OCI-LY3 (cell line): ENCODE results near the gene APBA1.

Source experiments
- H2AFZ ChIP-seq: fragments of 200-600, 300-600 bp; shearing (Covaris generic); 2 replicates; pipeline ENCODE4 v1.6.0; 2014; ENCODE audit warnings: antibody characterized with exemption, low read depth, low read length
- H3K27ac ChIP-seq: fragments of 200-600, 300-600 bp; sonication (generic); 2 replicates; pipeline ENCODE4 v1.5.1; 2014; ENCODE audit warnings: mild to moderate bottlenecking, low read length, moderate library complexity, mixed read lengths
- H3K27me3 ChIP-seq: fragments of 200-600, 300-600 bp; sonication (generic); 2 replicates; pipeline ENCODE4 v1.6.1; 2014; ENCODE audit warnings: low read depth, low read length, mixed read lengths
- H3K36me3 ChIP-seq: fragments of 200-600, 300-600 bp; sonication (generic); replicated peaks from 2 replicates; pipeline ENCODE3; 2014; ENCODE audit warnings: low read depth, low read length, mixed read lengths
- H3K4me1 ChIP-seq: fragments of 300-600, 200-600 bp; sonication (generic); 2 replicates; pipeline ENCODE4 v1.6.1; 2014; ENCODE audit warnings: low read length, mixed read lengths
- H3K4me2 ChIP-seq: fragments of 200-600, 300-600 bp; sonication (generic); 2 replicates; pipeline ENCODE4 v1.6.1; 2014; ENCODE audit warnings: low read length, mixed read lengths
- H3K4me3 ChIP-seq: fragments of 300-600, 200-600 bp; sonication (generic); 2 replicates; pipeline ENCODE4 v1.5.1; 2014; ENCODE audit warnings: antibody characterized with exemption, mild to moderate bottlenecking, low read length, moderate library complexity
- H3K79me2 ChIP-seq: fragments of 300-600, 200-600 bp; shearing (Covaris generic); 2 replicates; pipeline ENCODE4 v1.6.1; 2014; ENCODE audit warnings: mild to moderate bottlenecking, low read length, mixed read lengths
- H3K9ac ChIP-seq: fragments of 300-600, 200-600 bp; shearing (Covaris generic); 2 replicates; pipeline ENCODE4 v1.6.0; 2014; ENCODE audit warnings: mild to moderate bottlenecking, low read length, moderate library complexity
- H3K9me3 ChIP-seq: fragments of 200-600, 300-600 bp; shearing (Covaris generic); 2 replicates; pipeline ENCODE4 v1.6.1; 2014; ENCODE audit warnings: low read length, mixed read lengths; ENCODE audit not compliant: insufficient read depth
- H4K20me1 ChIP-seq: fragments of 200-600, 300-600 bp; sonication (generic); 2 replicates; pipeline ENCODE4 v1.6.1; 2016; ENCODE audit warnings: low read length, mixed read lengths; ENCODE audit not compliant: insufficient read depth
- EZH2phosphoT487 ChIP-seq: fragments of 200-600 bp; shearing (Covaris generic); IDR thresholded peaks from 2 replicates; pipeline ENCODE4 v1.6.1; 2018; ENCODE audit warnings: antibody characterized with exemption, mixed run types, low read depth
- TF ChIP-seq, protein P1 (sequence below): fragments of 200-600, 300-600 bp; sonication (generic); IDR thresholded peaks from 2 replicates; pipeline ENCODE4 v1.5.1; 2014; ENCODE audit warnings: antibody characterized with exemption, low read length, low read depth

APBA1 gene

DNA sequence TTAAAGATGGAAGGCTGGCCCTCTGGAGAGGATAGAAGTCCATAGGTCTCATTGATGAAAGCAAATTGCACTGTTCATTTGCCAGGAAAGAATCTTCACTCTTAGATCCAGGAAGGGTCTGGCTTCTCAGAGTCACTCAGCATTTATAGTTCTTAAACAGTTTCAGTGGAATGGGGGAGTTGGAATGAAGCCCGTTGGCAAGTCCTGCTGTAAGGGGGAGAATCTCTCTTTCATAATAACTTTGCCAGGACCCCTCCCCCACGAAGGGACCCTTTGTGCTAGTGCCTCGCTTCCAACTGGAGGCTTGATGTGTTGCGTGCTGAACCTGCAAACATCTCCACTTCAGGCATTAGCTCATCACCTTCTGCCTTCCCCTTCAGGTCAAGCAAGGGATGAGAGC lies 290.0 kb downstream of the APBA1 start:
- TF ChIP-seq, protein P1, sequence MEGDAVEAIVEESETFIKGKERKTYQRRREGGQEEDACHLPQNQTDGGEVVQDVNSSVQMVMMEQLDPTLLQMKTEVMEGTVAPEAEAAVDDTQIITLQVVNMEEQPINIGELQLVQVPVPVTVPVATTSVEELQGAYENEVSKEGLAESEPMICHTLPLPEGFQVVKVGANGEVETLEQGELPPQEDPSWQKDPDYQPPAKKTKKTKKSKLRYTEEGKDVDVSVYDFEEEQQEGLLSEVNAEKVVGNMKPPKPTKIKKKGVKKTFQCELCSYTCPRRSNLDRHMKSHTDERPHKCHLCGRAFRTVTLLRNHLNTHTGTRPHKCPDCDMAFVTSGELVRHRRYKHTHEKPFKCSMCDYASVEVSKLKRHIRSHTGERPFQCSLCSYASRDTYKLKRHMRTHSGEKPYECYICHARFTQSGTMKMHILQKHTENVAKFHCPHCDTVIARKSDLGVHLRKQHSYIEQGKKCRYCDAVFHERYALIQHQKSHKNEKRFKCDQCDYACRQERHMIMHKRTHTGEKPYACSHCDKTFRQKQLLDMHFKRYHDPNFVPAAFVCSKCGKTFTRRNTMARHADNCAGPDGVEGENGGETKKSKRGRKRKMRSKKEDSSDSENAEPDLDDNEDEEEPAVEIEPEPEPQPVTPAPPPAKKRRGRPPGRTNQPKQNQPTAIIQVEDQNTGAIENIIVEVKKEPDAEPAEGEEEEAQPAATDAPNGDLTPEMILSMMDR: no peak
- TF ChIP-seq EZH2phosphoT487: no peak
- Histone ChIP-seq H3K9ac (no peak overlapping the region), H4K20me1 (no peaks in the 10 kb centered on the region), H3K4me3 (no peak overlapping the region), H3K36me3 (no peaks in the 10 kb centered on the region), H3K27me3 (peaks cover 42% of the 10 kb centered on the region), H3K9me3 (no peaks in the 10 kb centered on the region), H3K79me2 (no peaks in the 10 kb centered on the region), H3K27ac (no peak overlapping the region), H3K4me2 (no peak overlapping the region), H2AFZ (no peak overlapping the region), H3K4me1 (no peaks in the 10 kb centered on the region)

DNA sequence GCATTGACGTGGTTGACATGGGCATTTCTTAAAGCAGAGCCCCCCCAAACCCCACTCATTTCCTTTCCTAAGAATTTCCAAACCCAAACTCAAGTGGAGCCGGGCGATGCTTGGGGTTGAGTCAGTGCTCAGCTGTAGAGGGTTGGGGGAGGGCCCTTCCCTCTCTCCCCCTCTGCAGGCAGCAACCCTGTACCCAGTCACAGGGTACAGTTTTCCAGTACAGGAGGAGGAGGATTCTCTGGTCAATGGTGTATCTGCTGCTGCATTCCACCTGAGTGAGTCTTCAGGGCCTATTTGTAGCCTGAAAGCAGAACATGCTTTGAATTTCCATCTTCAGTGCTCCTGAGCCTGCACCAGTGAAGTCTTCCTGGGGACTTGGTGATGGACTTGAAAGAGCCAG lies 291.4 kb downstream of the APBA1 start:
- no peak overlapping the region for H3K4me2 ChIP-seq
- no peaks in the 10 kb centered on the region for H3K79me2 ChIP-seq
- no peak overlapping the region for H3K9ac ChIP-seq
- H4K20me1 ChIP-seq: no peaks in the 10 kb centered on the region
- H2AFZ ChIP-seq: no peak overlapping the region
- no peak for TF ChIP-seq EZH2phosphoT487
- TF ChIP-seq, protein P1: no peak
- H3K9me3 ChIP-seq: no peaks in the 10 kb centered on the region
- peaks cover 37% of the 10 kb centered on the region for H3K27me3 ChIP-seq
- H3K4me1 ChIP-seq: no peaks in the 10 kb centered on the region
- H3K27ac ChIP-seq: no peak overlapping the region
- H3K36me3 ChIP-seq: no peaks in the 10 kb centered on the region
- no peak overlapping the region for H3K4me3 ChIP-seq

GRCh38 chr9:69380301-69380700 lies 291.9 kb downstream of the APBA1 start:
- Histone ChIP-seq H4K20me1 (no peaks in the 10 kb centered on the region), H3K4me2 (no peak overlapping the region), H2AFZ (no peak overlapping the region), H3K27me3 (peaks cover 37% of the 10 kb centered on the region), H3K36me3 (no peaks in the 10 kb centered on the region), H3K4me3 (no peak overlapping the region), H3K9me3 (no peaks in the 10 kb centered on the region), H3K79me2 (no peaks in the 10 kb centered on the region), H3K4me1 (no peaks in the 10 kb centered on the region), H3K9ac (no peak overlapping the region), H3K27ac (no peak overlapping the region)
- TF ChIP-seq EZH2phosphoT487: no peak
- TF ChIP-seq, protein P1: no peak

DNA sequence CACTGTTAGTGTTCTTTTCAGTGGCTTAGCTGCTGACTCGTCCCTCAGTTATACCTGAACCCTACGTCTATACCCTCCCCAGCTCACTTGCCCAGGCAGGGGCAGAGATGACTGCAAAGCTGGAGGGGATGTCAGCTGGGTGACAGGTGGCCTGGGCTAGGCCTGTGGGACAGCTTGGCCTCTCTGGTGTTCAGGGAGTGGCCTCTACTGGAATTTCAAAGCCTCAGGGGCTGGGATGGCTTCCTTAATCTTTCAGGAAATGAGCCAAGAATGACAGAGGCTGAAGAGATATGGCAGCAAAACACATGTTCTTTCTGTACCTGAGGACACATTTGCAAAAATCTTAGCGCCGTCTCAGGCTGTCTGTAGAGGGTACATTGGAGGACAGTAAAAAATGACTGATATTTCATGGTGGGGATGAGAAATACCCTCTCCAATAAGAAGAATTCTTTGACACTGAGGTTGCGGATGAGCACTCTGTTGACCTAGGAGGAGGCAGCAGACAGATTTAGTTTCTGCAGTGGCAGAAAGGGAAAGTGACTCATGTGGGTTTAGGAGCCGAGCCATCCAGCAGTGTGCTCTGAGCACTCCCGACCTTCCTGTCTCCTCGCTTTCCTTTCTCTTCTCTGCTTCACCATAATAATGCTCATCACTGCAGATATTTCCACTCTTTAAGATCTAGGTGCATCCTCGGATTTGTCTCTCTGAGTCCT lies 292.7 kb downstream of the APBA1 start:
- H3K79me2 ChIP-seq: no peaks in the 10 kb centered on the region
- no peak overlapping the region for H3K27ac ChIP-seq
- no peak overlapping the region for H2AFZ ChIP-seq
- H3K9ac ChIP-seq: no peak overlapping the region
- H3K27me3 ChIP-seq: peaks cover 37% of the 10 kb centered on the region
- H3K36me3 ChIP-seq: no peaks in the 10 kb centered on the region
- no peak overlapping the region for H3K4me2 ChIP-seq
- no peaks in the 10 kb centered on the region for H4K20me1 ChIP-seq
- H3K4me3 ChIP-seq: no peak overlapping the region
- no peaks in the 10 kb centered on the region for H3K4me1 ChIP-seq
- TF ChIP-seq, protein P1: no peak
- TF ChIP-seq EZH2phosphoT487: no peak
- no peaks in the 10 kb centered on the region for H3K9me3 ChIP-seq
